ENCODE data around the gene FAM149A.

FAM149A gene

DNA sequence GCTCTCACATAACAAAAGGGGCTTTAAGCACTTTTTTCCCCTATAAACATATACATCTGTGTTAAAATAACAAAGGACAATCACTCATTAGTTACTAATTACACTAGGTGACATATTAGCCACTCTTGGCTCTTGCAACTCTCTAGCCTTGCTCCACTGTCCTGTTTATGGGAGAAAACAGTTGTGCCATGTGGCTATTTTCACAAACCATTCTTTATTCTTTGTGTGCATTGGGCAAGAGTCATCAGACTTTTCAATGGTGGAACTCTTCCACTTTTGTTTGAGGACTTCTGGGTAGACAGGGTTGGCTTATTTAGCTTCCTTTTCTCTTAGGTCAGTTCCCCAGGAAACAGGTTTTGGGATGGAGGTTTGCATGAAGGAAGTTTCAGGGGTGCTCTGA, 16.0 kb upstream of the FAM149A start:
- Histone ChIP-seq H3K36me3 (ENCODE audit: control insufficient read depth in 2 of 2, insufficient read depth in 1 of 2, low read length in 2 of 2) (no peaks in the 10 kb centered on the region), H3K4me1 (ENCODE audit: control insufficient read depth, insufficient read depth, low read length) (no peaks in the 10 kb centered on the region), H3K4me3 (ENCODE audit: low read depth, low read length) (no peak overlapping the region), H3K9me3 (ENCODE audit: control insufficient read depth, insufficient read depth, low read depth, low read length) (no peaks in the 10 kb centered on the region), H3K27ac (ENCODE audit: extremely low read depth, low read depth, low read length) (no peak overlapping the region)
- ChIA-PET POLR2A (no interaction called here), CTCF (no interaction called here)
- TF ChIP-seq, protein P1, sequence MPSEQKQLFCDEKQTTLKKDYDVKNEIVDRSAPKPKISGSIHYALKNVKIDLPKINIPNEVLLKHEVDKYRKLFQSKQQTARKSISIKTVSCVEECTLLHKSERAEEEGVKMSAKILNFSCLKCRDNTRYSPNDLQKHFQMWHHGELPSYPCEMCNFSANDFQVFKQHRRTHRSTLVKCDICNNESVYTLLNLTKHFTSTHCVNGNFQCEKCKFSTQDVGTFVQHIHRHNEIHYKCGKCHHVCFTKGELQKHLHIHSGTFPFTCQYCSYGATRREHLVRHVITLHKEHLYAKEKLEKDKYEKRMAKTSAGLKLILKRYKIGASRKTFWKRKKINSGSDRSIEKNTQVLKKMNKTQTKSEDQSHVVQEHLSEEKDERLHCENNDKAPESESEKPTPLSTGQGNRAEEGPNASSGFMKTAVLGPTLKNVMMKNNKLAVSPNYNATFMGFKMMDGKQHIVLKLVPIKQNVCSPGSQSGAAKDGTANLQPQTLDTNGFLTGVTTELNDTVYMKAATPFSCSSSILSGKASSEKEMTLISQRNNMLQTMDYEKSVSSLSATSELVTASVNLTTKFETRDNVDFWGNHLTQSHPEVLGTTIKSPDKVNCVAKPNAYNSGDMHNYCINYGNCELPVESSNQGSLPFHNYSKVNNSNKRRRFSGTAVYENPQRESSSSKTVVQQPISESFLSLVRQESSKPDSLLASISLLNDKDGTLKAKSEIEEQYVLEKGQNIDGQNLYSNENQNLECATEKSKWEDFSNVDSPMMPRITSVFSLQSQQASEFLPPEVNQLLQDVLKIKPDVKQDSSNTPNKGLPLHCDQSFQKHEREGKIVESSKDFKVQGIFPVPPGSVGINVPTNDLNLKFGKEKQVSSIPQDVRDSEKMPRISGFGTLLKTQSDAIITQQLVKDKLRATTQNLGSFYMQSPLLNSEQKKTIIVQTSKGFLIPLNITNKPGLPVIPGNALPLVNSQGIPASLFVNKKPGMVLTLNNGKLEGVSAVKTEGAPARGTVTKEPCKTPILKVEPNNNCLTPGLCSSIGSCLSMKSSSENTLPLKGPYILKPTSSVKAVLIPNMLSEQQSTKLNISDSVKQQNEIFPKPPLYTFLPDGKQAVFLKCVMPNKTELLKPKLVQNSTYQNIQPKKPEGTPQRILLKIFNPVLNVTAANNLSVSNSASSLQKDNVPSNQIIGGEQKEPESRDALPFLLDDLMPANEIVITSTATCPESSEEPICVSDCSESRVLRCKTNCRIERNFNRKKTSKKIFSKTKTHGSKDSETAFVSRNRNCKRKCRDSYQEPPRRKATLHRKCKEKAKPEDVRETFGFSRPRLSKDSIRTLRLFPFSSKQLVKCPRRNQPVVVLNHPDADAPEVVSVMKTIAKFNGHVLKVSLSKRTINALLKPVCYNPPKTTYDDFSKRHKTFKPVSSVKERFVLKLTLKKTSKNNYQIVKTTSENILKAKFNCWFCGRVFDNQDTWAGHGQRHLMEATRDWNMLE (tag by site-specific recombination; conservative IDR thresholded peaks at IDR 0.05; ENCODE audit: low read depth) = no peak
- no peak for TF ChIP-seq ZNF558 (tag by site-specific recombination; IDR thresholded peaks at IDR 0.05)
- TF ChIP-seq ZNF768 (tag by site-specific recombination; IDR thresholded peaks at IDR 0.05) = no peak
- no peak for TF ChIP-seq ZFP3 (tag by site-specific recombination; IDR thresholded peaks at IDR 0.05; ENCODE audit: low read depth)
- TF ChIP-seq, protein P2, sequence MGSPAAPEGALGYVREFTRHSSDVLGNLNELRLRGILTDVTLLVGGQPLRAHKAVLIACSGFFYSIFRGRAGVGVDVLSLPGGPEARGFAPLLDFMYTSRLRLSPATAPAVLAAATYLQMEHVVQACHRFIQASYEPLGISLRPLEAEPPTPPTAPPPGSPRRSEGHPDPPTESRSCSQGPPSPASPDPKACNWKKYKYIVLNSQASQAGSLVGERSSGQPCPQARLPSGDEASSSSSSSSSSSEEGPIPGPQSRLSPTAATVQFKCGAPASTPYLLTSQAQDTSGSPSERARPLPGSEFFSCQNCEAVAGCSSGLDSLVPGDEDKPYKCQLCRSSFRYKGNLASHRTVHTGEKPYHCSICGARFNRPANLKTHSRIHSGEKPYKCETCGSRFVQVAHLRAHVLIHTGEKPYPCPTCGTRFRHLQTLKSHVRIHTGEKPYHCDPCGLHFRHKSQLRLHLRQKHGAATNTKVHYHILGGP (tag by site-specific recombination; IDR thresholded peaks at IDR 0.05) = no peak
- TF ChIP-seq ZNF335 (tag by site-specific recombination; conservative IDR thresholded peaks at IDR 0.05) = no peak
- no peak for TF ChIP-seq ZNF169 (tag by site-specific recombination; IDR thresholded peaks at IDR 0.05)
- no peak for TF ChIP-seq GLIS2 (tag by site-specific recombination; IDR thresholded peaks at IDR 0.05)

DNA sequence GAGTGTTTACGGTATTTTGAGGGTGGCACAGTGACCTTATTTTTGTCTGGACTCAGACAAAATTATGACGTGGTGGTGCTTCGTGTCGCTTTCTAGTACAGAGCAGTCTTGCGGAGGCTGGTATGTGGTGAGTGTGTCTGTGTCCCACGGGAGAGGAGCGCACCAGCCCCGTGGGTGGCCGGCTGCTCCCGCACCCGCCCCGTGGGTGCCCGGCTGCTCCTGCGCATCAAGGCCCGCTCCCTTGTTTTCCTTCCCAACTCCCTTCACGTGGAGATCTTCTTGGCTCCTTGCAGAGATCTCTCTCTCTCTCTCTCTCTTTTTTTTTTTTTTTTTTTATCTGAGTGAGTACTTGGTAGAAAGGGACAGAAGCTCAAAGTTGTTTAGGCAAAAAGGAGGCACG, 12.2 kb upstream of the FAM149A start:
- no peak overlapping the region for H3K4me3 ChIP-seq (ENCODE audit: low read depth, low read length)
- H3K36me3 ChIP-seq (ENCODE audit: control insufficient read depth in 2 of 2, insufficient read depth in 1 of 2, low read length in 2 of 2) = no peaks in the 10 kb centered on the region
- H3K4me1 ChIP-seq (ENCODE audit: control insufficient read depth, insufficient read depth, low read length) = no peaks in the 10 kb centered on the region
- H3K27ac ChIP-seq (ENCODE audit: extremely low read depth, low read depth, low read length) = no peak overlapping the region
- ChIA-PET POLR2A (no interaction called here), CTCF (no interaction called here)
- no peaks in the 10 kb centered on the region for H3K9me3 ChIP-seq (ENCODE audit: control insufficient read depth, insufficient read depth, low read depth, low read length)
- TF ChIP-seq, protein P3, sequence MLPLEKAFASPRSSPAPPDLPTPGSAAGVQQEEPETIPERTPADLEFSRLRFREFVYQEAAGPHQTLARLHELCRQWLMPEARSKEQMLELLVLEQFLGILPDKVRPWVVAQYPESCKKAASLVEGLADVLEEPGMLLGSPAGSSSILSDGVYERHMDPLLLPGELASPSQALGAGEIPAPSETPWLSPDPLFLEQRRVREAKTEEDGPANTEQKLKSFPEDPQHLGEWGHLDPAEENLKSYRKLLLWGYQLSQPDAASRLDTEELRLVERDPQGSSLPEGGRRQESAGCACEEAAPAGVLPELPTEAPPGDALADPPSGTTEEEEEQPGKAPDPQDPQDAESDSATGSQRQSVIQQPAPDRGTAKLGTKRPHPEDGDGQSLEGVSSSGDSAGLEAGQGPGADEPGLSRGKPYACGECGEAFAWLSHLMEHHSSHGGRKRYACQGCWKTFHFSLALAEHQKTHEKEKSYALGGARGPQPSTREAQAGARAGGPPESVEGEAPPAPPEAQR (tag by site-specific recombination; IDR thresholded peaks at IDR 0.05) = no peak
- TF ChIP-seq ZNF335 (tag by site-specific recombination; conservative IDR thresholded peaks at IDR 0.05) (no peak), HOXD13 (CRISPR knock-in tag; IDR thresholded peaks at IDR 0.05; ENCODE audit: borderline replicate concordance) (no peak), ZBTB7A (tag by site-specific recombination; IDR thresholded peaks at IDR 0.05; ENCODE audit: low read depth) (no peak), ZNF211 (tag by site-specific recombination; IDR thresholded peaks at IDR 0.05; ENCODE audit: low read depth) (no peak)

DNA sequence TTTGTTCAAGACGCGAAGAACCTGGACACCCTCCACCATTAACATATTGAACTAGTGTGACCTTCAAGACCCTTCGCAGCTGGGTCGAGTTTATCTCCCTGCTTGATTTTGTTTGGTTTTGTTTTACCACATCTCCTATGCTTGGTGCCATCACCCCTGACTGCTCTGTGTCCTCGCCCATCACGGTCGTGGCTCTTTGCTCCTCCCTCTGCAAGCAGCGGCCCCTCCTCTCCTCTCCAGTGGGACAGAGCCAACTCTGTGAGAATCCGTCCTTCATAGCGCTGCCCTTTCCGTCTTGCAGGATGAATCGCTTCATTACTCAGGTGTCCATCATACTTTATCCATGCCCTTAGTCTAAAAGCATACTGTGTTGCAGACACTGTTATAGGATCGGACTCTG, 9.1 kb upstream of the FAM149A start:
- POLR2A ChIA-PET = no interaction called here
- CTCF ChIA-PET = interaction anchor here (0.5 kb wide), 1 partner anchor 47 kb away, joined by 5 read pairs; no protein-coding TSS in a partner anchor
- no peak overlapping the region for H3K4me3 ChIP-seq (ENCODE audit: low read depth, low read length)
- TF ChIP-seq ZXDB (tag by site-specific recombination; IDR thresholded peaks at IDR 0.05) = no peak
- TF ChIP-seq HOXA7 (CRISPR knock-in tag; IDR thresholded peaks at IDR 0.05; ENCODE audit: borderline replicate concordance) = no peak
- TF ChIP-seq ZNF202 (tag by site-specific recombination; IDR thresholded peaks at IDR 0.05; ENCODE audit: borderline replicate concordance) = no peak
- TF ChIP-seq TCF7L2 (IDR thresholded peaks at IDR 0.05; ENCODE audit: borderline replicate concordance, low read depth, low read length) = no peak
- TF ChIP-seq ZBTB48 (tag by site-specific recombination; IDR thresholded peaks at IDR 0.05) = no peak
- no peak for TF ChIP-seq ZNF501 (tag by site-specific recombination; IDR thresholded peaks at IDR 0.05)
- TF ChIP-seq ZNF791 (tag by site-specific recombination; IDR thresholded peaks at IDR 0.05) = no peak
- TF ChIP-seq HOXC10 (CRISPR knock-in tag; IDR thresholded peaks at IDR 0.05) = no peak
- no peak for TF ChIP-seq ZIC2 (tag by site-specific recombination; IDR thresholded peaks at IDR 0.05)
- TF ChIP-seq, protein P4, sequence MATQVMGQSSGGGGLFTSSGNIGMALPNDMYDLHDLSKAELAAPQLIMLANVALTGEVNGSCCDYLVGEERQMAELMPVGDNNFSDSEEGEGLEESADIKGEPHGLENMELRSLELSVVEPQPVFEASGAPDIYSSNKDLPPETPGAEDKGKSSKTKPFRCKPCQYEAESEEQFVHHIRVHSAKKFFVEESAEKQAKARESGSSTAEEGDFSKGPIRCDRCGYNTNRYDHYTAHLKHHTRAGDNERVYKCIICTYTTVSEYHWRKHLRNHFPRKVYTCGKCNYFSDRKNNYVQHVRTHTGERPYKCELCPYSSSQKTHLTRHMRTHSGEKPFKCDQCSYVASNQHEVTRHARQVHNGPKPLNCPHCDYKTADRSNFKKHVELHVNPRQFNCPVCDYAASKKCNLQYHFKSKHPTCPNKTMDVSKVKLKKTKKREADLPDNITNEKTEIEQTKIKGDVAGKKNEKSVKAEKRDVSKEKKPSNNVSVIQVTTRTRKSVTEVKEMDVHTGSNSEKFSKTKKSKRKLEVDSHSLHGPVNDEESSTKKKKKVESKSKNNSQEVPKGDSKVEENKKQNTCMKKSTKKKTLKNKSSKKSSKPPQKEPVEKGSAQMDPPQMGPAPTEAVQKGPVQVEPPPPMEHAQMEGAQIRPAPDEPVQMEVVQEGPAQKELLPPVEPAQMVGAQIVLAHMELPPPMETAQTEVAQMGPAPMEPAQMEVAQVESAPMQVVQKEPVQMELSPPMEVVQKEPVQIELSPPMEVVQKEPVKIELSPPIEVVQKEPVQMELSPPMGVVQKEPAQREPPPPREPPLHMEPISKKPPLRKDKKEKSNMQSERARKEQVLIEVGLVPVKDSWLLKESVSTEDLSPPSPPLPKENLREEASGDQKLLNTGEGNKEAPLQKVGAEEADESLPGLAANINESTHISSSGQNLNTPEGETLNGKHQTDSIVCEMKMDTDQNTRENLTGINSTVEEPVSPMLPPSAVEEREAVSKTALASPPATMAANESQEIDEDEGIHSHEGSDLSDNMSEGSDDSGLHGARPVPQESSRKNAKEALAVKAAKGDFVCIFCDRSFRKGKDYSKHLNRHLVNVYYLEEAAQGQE (tag by site-specific recombination; IDR thresholded peaks at IDR 0.05) = no peak
- TF ChIP-seq ZNF133 (tag by site-specific recombination; IDR thresholded peaks at IDR 0.05) = no peak

More for the DNA sequence above, 9.1 kb upstream of the FAM149A start:
- H3K9me3 ChIP-seq (ENCODE audit: control insufficient read depth, insufficient read depth, low read depth, low read length) = no peaks in the 10 kb centered on the region
- H3K27ac ChIP-seq (ENCODE audit: extremely low read depth, low read depth, low read length) = no peak overlapping the region
- no peaks in the 10 kb centered on the region for H3K36me3 ChIP-seq (ENCODE audit: control insufficient read depth in 2 of 2, insufficient read depth in 1 of 2, low read length in 2 of 2)
- H3K4me1 ChIP-seq (ENCODE audit: control insufficient read depth, insufficient read depth, low read length) = no peaks in the 10 kb centered on the region

Measured in HEK293 (cell line).